Measurements from ENCODE around the gene OSBPL3.

The OSBPL3 gene

DNA sequence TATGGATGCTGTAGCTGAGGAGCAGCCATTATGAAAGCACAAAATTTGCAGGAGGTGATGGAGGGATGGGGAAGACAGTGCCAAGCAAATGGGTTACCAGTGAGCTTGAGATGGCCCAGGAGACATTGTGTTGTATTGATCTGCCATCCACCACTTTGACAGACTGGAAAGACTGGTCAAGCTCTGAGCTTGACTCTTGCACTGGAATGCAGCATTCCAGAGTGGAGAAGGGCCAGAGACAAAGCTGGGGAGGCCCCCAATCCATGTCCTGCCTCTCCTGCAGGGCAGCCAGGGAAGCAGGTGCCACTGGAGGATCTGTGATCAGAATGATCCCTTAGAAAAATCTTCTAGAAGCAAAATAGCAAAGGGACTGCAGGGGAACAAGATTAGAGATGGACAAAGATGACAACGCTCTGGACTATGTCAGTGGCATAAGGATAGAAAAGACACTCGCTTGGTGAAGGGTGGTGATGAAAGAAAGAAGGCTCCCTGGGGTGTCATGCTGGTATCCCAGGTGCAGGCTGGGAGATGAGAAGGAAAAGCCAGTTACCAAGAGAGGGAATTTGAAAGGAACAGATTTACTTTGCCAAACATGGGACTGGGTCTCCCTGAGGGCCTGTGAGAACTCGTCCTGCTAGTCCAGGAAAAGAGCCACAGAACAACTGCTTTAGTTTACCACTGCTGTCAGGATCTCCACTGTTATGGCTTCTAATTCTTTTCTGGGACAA is 227.7 kb downstream of the OSBPL3 start:
- FAIRE-seq = no peak

GRCh38 chr7:24751484-24751883 is 228.5 kb downstream of the OSBPL3 start:
- no peak for FAIRE-seq

DNA sequence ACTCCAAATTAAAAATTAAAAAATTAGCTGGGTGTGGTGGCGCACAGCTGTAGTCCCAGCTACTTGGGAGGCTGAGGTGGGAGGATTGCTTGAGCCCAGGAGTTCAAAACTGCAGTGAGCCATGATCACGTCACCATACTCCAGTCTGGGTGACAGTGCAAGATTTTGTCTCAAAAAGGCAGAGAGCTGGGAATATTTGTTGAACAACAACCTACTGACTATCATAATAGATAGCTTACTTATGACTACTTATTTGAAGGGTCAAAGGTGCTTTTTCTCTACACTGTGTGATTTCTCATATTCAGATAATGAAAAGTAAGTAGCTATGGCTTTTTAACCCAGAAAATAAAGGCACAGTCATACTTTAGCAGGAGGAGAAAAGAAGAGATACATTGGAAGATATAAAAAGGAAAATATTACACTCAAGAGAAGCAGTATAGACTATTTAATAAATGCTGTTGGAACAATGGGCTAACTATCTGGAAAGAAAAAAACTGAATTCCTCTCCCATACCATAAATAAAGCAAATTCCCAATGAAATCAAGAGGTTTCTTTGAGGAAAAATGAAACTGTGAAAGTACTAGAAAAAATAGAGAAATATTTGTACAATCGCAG is 229.4 kb downstream of the OSBPL3 start:
- no peak for FAIRE-seq

- no peak for FAIRE-seq
Measured at GRCh38 chr7:24748521-24748920, 231.5 kb downstream of the OSBPL3 start.
